DMS 273 treated with DMSO at 0.1 percent for 48 hours (cell line): ENCODE data around the gene ADRM1.

Experiments used
- DNase-seq: peaks from one replicate; lab custom pipeline; 2025; lab: John Stamatoyannopoulos, UW

Gene ADRM1

DNA sequence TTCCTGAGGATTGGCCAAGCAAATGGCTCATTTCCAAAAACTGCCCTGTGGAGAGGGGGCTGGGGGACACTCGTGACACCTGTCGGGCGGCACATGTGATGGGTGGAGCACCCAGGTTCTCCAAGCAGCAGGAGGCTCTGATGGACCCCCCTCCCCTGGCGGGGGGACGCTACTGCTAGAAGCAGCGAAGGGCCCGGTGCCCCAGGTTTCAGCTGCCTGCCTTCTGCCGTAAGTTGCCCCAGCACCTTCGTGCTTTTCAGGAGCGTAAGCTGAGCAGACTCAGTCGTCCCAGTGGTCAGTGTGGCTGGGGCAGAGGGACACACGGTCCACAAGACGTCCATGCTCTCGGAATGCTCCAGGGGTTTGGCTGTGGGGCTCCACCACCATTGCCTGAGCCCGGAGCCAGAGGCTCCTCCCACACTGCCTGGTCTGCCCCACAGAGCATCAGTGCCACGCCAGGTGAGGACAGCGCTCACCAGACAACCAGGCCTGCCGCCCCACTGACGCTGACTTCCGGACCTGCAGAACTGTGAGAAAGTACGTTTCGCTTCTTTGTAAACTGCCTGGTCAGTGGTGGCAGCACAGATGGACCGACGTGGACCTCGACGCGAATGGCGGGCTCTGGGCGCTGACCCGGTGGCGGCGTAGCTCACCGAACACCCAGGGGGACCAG, 4.1 kb upstream of the ADRM1 start:
- no peak for DNase-seq

DNA sequence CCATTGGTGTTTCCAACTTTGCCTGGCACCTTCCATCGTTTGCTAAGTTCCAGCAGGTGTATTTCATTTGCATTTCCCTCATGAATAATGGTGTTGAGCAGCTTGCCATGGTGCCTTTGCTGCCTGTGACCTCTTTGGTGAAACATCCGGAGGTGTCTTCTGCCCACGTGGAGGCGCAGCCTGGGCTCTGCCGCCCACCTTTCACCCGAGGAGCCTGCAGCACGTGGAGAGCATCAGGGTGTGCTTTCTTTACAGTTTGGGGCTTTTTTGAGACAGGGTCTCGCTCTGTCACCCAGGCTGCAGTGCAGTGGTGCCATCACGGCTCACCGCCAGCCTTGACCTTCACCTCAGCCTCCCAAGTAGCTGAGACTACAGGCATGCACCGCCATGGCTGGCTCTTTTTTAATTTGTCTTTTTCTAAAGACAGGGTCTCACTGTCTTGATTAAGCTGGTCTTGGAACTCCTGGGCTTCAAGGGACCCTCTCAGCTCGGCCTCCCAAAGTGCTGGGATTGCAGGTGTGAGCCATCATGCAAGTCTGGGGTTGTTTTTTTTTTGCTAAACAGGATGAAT, 3.0 kb upstream of the ADRM1 start:
- no peak for DNase-seq

DNA sequence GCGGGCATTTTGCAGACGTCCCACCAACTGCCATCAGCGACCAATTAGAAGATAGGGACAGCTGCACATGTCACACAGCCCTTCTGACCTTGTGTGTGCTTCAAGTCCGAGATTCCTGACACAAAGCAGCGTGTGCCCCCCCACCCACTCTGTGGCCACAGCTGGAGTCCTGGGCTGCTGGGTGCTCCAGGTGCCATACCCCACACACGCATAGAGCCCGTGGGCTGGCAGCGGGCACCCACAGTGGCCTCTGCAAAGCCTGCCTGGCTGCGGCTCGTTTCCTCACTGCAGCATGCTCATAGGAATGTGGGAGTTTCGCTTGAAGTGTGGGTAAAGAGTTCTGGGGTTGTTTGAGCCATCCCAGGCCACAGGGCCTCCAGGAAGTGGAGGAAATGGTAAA, 2.5 kb upstream of the ADRM1 start:
- DNase-seq, result no peak

DNA sequence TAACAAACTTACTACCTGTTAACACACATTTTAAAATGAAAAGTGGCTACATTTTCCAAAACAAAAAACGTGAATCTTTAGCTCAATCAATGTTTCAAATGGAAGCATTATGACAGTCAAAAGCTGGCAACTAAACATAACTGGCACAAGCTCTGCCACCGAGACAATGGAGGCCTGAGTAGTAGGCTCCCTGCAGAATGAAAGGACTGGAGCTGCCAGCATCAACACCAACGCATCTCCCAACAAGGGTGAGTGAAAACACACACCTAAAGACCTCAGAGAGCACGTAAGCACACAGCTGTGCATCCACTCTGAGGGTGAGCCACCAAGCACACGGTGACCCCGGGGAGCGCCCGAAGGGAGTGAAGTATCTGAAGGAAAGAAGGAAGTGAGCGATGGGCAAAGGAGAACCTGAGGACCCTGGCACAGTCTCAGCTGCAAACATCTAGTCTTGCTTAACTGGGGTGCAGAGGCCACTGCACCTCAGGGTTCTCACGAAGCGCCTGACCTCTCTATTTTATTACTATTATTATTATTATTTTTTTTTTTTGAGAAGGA, 1.6 kb upstream of the ADRM1 start:
- DNase-seq, result no peak

DNA sequence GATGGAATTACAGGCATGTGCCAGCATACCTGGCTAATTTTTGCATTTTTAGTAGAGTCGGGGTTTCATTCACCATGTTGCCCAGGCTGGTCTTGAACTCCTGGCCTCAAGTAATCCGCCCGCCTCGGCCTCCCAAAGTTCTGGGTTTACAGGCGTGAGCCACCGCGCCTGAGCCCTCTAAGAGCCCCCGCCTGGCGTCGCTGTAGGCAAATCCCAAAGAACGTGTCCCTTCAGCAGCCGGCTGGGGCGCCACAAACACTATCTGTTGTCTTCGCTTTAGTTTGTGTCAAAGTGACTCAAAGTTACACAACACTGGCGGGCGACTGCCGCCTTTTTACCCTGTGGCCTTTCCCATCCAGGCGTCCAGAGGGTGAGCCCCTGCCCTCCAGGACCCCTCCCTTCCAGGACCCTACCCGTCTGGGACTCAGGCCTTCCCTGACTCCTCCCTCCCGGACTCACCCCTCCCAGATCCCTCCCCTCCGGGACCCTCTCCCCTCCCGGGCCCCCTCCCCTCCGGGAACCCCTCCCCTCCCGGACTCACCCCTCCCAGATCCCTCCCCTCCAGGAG, 940 bp upstream of the ADRM1 start:
- DNase-seq, result peak; percentile 82

DNA sequence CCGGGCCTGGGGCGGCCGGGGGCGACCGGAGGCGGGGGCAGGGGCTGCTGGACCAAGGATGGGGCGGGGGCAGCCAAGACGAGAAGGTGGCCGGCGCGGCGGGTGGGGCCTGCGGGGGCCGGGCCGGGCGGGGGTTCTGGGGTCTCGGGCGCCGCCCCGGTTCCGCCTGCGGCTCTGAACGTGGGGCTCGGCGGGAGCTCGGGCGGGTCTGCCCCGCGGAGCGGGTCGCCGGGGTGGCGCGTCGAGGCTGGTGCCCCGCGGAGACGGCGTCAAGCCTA, 204 bp downstream of the ADRM1 start:
- no peak for DNase-seq

DNA sequence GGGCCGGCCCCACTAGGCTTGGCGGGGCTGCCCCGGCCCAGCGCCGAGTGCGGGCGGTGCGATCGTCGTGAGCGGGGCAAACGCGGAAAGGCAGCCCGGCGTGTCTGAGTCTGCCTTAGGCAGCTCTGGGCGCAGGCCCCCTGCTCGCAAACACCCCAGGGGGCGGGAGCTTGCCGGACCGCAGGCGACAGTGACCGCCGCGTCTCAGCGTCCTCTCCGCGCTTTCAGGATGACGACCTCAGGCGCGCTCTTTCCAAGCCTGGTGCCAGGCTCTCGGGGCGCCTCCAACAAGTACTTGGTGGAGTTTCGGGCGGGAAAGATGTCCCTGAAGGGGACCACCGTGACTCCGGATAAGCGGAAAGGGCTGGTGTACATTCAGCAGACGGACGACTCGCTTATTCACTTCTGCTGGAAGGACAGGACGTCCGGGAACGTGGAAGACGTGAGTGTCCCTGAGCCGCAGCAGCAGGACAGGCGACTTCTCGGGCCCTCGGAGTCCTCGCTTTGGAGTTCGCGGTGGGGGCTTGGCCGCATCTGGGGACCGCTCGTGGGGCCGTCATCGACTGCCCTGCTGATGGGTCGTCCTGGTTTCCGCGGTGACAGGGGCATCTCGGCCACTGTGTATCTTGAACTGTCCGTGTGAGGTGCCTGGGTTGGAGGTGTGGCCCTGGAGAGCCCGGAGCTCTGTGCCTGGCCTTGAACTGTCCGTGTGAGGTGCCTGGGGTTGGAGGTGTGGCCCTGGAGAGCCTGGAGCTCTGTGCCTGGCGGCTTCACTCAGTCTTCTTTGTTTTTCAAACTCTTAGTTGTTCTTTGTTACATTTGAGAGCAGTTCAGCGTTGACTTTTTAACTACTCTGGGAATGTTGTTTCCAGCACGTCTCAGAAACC, 786 bp downstream of the ADRM1 start:
- DNase-seq, result no peak

DNA sequence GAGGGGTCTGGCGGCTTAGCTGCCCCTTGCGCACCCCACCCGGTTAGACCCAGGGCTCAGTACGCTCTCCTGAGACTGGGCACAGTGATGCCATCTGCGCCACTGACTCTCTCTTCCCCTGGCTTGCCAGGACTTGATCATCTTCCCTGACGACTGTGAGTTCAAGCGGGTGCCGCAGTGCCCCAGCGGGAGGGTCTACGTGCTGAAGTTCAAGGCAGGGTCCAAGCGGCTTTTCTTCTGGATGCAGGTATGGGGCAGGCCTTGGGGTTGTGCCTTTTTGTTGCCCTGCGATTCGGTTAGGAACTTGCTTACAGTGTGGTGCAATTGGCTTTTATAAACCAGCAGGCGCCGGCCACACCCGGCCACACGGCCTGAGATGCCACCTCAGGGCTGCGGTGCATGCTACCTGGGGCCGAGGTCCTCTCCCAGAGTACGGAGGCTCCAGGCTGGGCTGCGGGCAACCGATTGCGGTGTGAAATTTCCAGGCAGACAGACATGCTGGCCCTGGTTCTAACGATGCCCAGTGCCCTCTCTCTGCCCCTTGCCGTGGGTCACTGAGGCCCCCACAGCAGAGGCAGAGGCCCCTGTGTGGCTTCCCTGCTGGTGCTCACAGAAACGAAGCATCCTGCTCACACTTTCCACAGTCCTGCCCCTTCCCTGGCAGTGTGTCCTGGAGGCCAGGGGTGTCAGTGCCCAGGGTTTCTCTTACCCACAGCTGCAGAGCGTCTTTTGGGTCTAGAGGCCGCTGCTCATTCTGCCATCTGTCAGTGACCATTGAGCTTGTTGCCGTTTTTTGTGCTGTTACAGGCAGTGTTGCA, 1.7 kb downstream of the ADRM1 start:
- DNase-seq, result no peak

DNA sequence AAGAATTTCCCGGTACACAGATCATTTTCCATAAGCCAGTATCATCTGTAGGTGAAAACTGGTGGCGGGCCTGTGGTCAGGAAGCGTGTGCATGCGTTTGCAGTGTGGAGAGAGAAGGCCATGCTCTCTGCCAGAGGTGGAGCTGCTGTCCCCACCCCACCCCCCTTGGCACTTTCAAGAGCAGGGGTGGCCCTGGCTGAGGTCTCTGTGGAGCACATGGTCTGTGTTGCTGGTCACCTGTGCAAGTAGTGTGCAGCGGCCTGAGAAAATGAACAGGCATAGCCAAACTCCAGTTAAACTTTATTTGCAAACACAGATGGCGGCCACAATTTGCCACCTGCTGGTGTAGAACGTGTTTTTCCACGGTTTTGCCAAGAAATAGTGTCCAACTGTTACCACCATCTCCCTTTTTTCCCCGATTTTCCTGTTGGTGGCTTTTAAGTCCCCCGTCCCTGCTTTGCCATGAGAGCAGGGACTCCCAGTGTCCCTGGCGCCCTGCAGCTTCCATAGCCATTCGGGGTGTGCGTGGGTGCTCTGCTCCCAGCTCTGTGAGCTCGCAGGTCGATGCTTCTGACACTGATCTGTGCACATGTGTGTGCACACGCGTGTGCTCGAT, 2.5 kb downstream of the ADRM1 start:
- no peak for DNase-seq

DNA sequence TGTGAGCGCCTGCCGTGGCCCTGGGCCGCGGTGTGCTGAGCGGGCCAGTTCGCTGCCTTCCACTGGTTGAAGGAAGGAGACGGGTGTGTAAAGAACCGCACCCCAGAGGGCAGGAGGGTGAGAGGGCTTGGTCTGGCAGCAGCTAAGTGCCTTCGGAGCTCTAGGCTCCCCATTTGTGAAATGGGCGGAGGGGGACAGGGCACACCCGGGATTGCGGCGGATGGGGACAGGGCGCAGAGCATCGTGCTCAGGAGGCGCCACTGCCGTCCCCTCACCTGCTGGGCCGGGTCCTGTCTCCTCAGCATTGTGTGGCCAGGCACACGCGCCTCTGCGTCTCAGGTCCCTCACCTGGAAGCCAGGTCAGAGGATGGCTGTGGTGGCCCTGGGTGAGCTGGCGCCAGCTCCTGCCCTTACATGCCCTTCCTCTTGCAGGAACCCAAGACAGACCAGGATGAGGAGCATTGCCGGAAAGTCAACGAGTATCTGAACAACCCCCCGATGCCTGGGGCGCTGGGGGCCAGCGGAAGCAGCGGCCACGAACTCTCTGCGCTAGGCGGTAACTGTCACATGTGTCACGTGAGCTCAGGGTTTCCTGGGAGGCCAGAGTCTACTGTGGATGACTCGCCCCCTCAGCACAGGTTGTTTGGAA, 3.1 kb downstream of the ADRM1 start:
- no peak for DNase-seq

DNA sequence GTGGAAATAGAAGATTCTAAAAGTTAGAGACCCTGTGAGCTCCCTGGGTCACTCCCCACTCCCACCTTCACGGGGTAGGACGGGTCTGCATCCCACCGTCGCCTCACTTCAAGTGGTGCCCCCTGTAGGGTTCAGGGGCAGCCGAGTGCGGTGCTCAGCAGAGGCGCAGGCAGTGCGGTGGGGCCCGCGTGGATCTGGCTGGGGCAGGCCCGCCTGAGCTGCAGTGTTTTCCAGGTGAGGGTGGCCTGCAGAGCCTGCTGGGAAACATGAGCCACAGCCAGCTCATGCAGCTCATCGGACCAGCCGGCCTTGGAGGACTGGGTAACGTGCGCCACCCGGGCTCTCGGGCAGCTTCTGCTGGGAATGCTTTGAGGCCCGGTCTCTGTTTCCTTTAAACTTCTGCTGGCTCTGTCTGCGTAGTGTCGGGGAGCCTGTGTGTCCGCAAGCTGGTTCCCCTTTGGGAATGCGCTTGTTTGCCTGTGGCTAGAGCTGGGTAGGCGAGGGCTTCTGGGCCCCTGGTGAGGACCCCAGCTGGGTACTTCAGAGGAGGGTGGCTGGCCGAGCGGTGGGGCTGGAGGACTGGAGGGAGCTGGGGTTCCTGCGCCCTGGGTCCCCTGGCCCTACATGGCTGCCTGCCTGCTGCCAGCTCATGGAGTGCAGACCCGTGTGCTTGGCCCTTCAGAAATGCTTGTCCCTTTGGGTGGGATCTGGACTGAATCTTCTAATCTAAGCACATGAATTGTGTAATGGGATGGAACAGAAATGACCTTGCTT, 3.8 kb downstream of the ADRM1 start:
- DNase-seq, result no peak

DNA sequence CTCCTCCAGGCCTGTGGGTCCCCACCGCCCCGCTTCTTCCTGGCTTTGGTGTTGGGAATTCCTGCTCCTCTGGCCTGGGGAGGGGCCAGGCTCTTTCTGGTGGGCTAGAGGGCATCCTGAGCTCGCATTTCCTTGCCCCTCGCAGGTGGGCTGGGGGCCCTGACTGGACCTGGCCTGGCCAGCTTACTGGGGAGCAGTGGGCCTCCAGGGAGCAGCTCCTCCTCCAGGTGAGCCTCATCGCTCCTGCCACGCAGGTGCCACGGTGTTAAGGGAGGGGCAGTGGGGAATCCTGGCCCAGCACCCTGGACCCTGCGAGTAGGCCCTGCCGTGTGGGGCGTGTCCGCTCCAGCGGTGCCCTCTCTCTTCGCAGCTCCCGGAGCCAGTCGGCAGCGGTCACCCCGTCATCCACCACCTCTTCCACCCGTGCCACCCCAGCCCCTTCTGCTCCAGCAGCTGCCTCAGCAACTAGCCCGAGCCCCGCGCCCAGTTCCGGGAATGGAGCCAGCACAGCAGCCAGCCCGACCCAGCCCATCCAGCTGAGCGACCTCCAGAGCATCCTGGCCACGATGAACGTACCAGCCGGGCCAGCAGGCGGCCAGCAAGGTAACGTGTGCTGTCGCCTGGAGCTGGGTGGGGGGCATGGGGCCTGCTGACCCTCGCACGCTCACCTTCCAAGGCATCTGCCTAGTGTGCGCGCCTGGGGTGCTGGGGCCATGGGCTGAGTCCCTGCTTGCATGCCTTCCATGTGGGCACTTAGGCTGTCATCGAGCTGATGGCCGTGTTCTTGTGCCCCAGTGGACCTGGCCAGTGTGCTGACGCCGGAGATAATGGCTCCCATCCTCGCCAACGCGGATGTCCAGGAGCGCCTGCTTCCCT, 4.7 kb downstream of the ADRM1 start:
- no peak for DNase-seq

DNA sequence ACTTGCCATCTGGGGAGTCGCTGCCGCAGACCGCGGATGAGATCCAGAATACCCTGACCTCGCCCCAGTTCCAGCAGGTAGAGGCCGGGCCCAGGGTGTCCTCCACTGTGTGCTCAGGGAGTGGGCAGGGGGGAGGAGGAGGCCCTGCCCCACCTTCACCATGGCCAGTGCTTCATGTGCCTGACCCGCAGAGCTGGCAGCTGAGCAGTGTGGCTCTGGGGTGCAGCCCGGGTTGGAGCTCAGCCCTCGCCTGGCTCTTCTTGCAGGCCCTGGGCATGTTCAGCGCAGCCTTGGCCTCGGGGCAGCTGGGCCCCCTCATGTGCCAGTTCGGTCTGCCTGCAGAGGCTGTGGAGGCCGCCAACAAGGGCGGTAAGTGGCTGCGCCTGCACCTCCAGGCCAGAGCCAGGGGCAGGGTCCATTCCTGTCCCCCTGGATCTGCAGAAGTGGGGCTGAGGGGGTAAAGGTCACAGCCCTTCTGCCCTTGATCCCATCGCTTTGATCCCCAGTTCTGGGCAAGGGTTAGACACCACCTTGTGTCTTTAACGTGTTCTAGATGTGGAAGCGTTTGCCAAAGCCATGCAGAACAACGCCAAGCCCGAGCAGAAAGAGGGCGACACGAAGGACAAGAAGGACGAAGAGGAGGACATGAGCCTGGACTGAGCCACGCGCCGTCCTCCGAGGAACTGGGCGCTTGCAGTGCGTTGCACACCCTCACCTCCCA, 5.5 kb downstream of the ADRM1 start:
- DNase-seq, result no peak

DNA sequence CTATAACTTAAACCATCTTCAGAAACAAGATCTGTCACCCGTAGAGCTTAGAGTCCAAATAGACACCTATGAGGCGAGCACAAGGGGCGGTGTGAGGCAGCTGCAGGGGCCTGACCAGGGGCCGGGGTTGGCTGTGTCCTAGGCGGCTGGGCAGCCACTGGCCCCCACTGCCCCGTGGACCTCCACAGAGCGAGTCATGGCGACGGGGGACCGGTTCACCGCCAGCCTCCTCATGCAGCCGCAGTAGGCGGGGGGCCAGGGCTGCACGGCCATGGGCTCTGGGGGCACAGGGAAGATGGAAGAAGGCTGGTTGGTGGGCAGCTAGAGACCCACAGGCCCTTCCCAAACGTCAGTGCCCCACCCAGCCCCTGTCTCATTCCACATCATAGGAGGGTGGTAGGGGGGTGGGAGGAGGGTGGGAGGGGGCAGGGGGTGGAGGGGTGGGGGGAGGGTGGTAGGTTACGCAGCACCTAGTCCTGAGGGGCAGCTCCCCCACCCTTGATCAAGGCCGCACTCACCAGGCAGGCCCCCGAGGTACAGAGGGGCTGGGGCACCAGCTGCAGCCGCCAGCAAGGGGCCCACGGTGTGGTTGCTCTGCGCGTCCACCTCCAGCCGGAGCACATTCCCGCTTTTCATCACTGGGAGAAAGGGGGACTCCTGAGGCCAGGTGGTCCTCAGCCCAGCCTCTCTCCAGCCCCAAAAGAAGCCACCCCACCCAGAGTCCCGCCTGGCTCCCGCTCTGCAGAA, 6.6 kb downstream of the ADRM1 start:
- no peak for DNase-seq

DNA sequence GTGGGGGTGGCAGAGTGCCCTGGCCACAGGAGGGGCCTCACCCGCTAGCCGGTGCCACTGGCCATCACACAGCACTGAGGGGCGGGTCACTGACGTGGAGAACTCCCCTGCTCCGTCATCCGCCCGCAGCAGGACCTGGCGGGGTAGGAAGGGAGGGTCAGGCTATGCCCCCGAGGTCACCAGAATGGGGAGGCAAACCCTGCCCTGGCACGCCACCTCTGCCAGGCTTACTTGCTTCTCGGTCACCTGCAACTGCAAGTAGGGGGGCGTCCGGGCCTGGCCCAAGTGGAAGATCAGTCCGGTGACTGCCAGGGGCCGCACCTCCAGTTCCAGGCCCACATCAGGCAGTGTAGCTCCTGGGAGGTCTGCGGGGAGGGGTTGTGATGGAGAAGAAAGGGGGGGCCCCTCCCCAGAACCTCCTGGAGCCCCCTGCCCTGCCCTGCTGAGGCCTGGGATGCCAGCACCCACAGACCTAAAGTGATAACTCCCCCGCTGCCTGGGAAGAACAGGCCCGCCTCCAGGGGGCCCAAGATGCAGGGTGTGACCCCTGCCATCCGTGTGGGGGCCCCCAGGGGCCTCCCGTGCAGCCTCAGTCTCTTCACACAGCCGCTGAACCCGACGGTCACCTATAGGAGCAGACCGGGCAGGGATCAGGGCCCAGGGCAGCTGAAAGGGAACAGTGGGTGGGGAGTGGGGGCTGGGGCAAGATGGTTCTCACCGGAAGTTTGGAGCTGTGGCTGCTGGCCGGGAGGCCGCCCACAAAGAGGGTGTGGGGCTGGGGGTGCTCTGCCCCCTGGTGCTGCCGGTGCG, 7.4 kb downstream of the ADRM1 start:
- DNase-seq, result no peak

DNA sequence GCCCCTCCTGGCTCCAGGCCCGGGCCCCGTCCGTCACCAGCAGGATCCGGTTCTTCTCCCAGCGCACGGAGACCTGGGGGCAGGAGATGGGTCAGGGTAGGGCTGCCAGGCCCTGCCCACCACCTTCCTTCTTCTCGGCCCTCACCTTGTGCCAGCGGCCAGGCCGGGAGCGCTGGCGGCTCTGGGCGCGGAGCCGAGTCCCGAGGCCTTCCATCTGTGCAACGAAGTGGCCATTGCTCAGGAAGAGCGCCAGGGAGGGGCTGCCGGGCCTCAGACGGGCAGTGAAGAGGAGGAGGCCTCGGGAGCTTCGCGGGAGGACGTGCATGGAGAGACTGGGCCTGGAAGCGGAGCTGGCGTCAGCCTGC, 7.9 kb downstream of the ADRM1 start:
- DNase-seq, result no peak

DNA sequence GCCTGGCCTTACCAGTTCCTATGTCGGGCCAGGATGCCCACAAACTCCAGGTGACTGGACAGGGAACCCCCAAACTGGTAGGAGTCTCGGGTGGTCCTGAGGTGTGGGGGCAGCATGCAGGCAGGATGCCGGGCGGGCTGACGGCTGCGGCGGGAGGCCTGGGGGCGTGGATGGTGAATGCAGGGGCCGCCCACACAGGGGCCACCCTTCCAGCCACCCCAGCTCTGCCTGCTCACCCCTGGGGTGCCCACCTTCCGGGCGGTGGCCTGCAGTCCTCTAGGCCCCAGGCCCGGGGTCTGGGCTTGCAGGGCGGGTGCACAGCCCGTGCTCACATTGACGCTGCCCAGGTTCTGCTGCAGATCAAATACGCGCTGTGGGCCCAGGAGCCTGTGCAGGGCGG, 8.4 kb downstream of the ADRM1 start:
- no peak for DNase-seq
